ELF-1 (cell line): ENCODE data around the gene MLST8.

ENCODE experiments used
- DNase-seq: peaks from one replicate; pipeline ENCODE4 v3.0.0-alpha.2; 2016; ENCODE audit warnings: low read depth, low spot score

Gene MLST8

GRCh38 chr16:2173366-2173765, 31.9 kb upstream of the MLST8 start:
- no peak for DNase-seq

GRCh38 chr16:2173916-2174315, 31.3 kb upstream of the MLST8 start:
- DNase-seq = no peak

- DNase-seq = no peak
Observed at GRCh38 chr16:2174396-2175131, 30.7 kb upstream of the MLST8 start.

GRCh38 chr16:2175454-2175853, 29.8 kb upstream of the MLST8 start:
- DNase-seq = no peak

- no peak for DNase-seq
Observed at GRCh38 chr16:2176047-2176446, 29.2 kb upstream of the MLST8 start.

- DNase-seq = no peak
Observed at GRCh38 chr16:2177101-2177500, 28.2 kb upstream of the MLST8 start.

- no peak for DNase-seq
Observed at GRCh38 chr16:2177561-2177960, 27.7 kb upstream of the MLST8 start.

GRCh38 chr16:2178321-2179106, 26.7 kb upstream of the MLST8 start:
- DNase-seq = peak; percentile 82

GRCh38 chr16:2179107-2179501, 26.1 kb upstream of the MLST8 start:
- DNase-seq = no peak

GRCh38 chr16:2179576-2179975, 25.7 kb upstream of the MLST8 start:
- no peak for DNase-seq

- no peak for DNase-seq
Observed at GRCh38 chr16:2180461-2180860, 24.8 kb upstream of the MLST8 start.

GRCh38 chr16:2180962-2181923, 24.0 kb upstream of the MLST8 start:
- no peak for DNase-seq

GRCh38 chr16:2181952-2182351, 23.3 kb upstream of the MLST8 start:
- no peak for DNase-seq

GRCh38 chr16:2183671-2184070, 21.6 kb upstream of the MLST8 start:
- no peak for DNase-seq

GRCh38 chr16:2184346-2184745, 20.9 kb upstream of the MLST8 start:
- DNase-seq = no peak

- no peak for DNase-seq
Observed at GRCh38 chr16:2184962-2185361, 20.3 kb upstream of the MLST8 start.

GRCh38 chr16:2186064-2186463, 19.2 kb upstream of the MLST8 start:
- no peak for DNase-seq

- no peak for DNase-seq
Observed at GRCh38 chr16:2186505-2186904, 18.7 kb upstream of the MLST8 start.

GRCh38 chr16:2187212-2187611, 18.0 kb upstream of the MLST8 start:
- no peak for DNase-seq

GRCh38 chr16:2188395-2188794, 16.9 kb upstream of the MLST8 start:
- no peak for DNase-seq

- peak; percentile 35 for DNase-seq
Observed at GRCh38 chr16:2189252-2189893, 15.9 kb upstream of the MLST8 start.
